Measurements from ENCODE around the gene MORN5.
A peak's percentile ranks its signal among the peaks of the same experiment; 100 is the strongest.

The MORN5 gene

GRCh38 chr9:122192914-122193525 lies 33.3 kb downstream of the MORN5 start:
- DNase-seq, result no peak

- DNase-seq, result no peak
These were observed 33.9 kb downstream of the MORN5 start for GRCh38 chr9:122193651-122194050.

GRCh38 chr9:122195875-122196274 lies 36.2 kb downstream of the MORN5 start:
- DNase-seq, result no peak

GRCh38 chr9:122197426-122197825 lies 37.7 kb downstream of the MORN5 start:
- no peak for DNase-seq

- DNase-seq, result no peak
These were observed 38.2 kb downstream of the MORN5 start for GRCh38 chr9:122197882-122198281.

- no peak for DNase-seq
These were observed 41.4 kb downstream of the MORN5 start for GRCh38 chr9:122200960-122201595.

GRCh38 chr9:122201641-122202040 lies 41.9 kb downstream of the MORN5 start:
- no peak for DNase-seq

- DNase-seq, result no peak
These were observed 42.4 kb downstream of the MORN5 start for GRCh38 chr9:122202111-122202510.

GRCh38 chr9:122204055-122204454 lies 44.3 kb downstream of the MORN5 start:
- no peak for DNase-seq

GRCh38 chr9:122204491-122204890 lies 44.8 kb downstream of the MORN5 start:
- no peak for DNase-seq

GRCh38 chr9:122205176-122205575 lies 45.5 kb downstream of the MORN5 start:
- DNase-seq, result no peak

GRCh38 chr9:122206118-122207046 lies 46.7 kb downstream of the MORN5 start:
- no peak for DNase-seq

GRCh38 chr9:122207096-122207495 lies 47.4 kb downstream of the MORN5 start:
- DNase-seq, result no peak

- no peak for DNase-seq
These were observed 49.7 kb downstream of the MORN5 start for GRCh38 chr9:122209451-122209850.

- DNase-seq, result no peak
These were observed 52.8 kb downstream of the MORN5 start for GRCh38 chr9:122212473-122213004.

GRCh38 chr9:122213102-122213588 lies 53.4 kb downstream of the MORN5 start:
- DNase-seq, result no peak

- DNase-seq, result peak; percentile 65
These were observed 54.1 kb downstream of the MORN5 start for GRCh38 chr9:122213589-122214413.

- no peak for DNase-seq
These were observed 54.8 kb downstream of the MORN5 start for GRCh38 chr9:122214507-122214906.

GRCh38 chr9:122215663-122216062 lies 56.0 kb downstream of the MORN5 start:
- DNase-seq, result no peak

GRCh38 chr9:122216138-122216797 lies 56.6 kb downstream of the MORN5 start:
- no peak for DNase-seq

- peak; percentile 44 for DNase-seq
These were observed 57.2 kb downstream of the MORN5 start for GRCh38 chr9:122216798-122217418.

All from retina (tissue), 1 donor.